ENCODE results near the gene SIRT3. TPM values are rescaled to one million over a fixed set of nuclear protein-coding genes. Genes with fewer than 3 reads are reported as not detected.
"Not testable (repeated sequence)": the region's sequence is repeated elsewhere in the genome, so short reads cannot be mapped to it uniquely, and the experiment has no call there.

Gene SIRT3
- total RNA-seq, 1 donor, result 10.4 TPM

DNA sequence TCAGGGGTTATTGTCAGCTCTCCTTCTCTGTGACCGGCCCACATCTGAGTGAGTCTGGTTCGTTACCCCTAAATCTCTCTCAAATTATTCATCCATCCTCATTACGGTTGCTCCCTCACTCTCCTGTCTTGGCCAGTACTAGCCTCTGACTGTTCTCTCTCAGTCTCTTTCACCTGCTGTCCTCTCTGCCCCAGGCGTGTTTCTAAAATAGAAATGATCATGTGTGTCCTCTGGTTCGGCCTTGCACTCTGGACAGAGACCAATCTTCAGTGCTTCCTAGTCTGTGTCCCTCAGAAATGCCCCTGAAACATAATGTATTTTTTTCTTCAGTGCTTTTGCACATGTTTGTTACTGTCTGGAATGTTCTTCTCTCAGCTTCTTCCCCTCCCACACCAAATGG lies 5.5 kb upstream of the SIRT3 start:
- DNase-seq (ENCODE audit: low read depth), result no peak
- TF ChIP-seq, protein P1, sequence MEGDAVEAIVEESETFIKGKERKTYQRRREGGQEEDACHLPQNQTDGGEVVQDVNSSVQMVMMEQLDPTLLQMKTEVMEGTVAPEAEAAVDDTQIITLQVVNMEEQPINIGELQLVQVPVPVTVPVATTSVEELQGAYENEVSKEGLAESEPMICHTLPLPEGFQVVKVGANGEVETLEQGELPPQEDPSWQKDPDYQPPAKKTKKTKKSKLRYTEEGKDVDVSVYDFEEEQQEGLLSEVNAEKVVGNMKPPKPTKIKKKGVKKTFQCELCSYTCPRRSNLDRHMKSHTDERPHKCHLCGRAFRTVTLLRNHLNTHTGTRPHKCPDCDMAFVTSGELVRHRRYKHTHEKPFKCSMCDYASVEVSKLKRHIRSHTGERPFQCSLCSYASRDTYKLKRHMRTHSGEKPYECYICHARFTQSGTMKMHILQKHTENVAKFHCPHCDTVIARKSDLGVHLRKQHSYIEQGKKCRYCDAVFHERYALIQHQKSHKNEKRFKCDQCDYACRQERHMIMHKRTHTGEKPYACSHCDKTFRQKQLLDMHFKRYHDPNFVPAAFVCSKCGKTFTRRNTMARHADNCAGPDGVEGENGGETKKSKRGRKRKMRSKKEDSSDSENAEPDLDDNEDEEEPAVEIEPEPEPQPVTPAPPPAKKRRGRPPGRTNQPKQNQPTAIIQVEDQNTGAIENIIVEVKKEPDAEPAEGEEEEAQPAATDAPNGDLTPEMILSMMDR (IDR thresholded peaks at IDR 0.05; ENCODE audit: insufficient read depth, low read depth, low read length), result no peak
- H3K4me3 ChIP-seq (ENCODE audit: low read depth, low read length), result no peak overlapping the region

GRCh38 chr11:240315-240714 lies 4.2 kb upstream of the SIRT3 start:
- TF ChIP-seq, protein P1 (IDR thresholded peaks at IDR 0.05; ENCODE audit: insufficient read depth, low read depth, low read length), result no peak
- no peak overlapping the region for H3K4me3 ChIP-seq (ENCODE audit: low read depth, low read length)
- no peak for DNase-seq (ENCODE audit: low read depth)

- not testable (repeated sequence) for DNase-seq (ENCODE audit: low read depth); H3K4me3 ChIP-seq (ENCODE audit: low read depth, low read length)
Measured at GRCh38 chr11:238346-238745, 2.2 kb upstream of the SIRT3 start.

GRCh38 chr11:236774-237767 lies 929 bp upstream of the SIRT3 start, which contains the start of gene PSMD13:
PSMD13 (plus strand) TSS chr11:236976; CDS start chr11:237050, 74 bp downstream.
- peak within 1 kb of the TSS; percentile 99 for H3K4me3 ChIP-seq (ENCODE audit: low read depth, low read length)
- DNase-seq (ENCODE audit: low read depth), result peak; percentile 80
- TF ChIP-seq, protein P1 (IDR thresholded peaks at IDR 0.05; ENCODE audit: insufficient read depth, low read depth, low read length), result no peak

DNA sequence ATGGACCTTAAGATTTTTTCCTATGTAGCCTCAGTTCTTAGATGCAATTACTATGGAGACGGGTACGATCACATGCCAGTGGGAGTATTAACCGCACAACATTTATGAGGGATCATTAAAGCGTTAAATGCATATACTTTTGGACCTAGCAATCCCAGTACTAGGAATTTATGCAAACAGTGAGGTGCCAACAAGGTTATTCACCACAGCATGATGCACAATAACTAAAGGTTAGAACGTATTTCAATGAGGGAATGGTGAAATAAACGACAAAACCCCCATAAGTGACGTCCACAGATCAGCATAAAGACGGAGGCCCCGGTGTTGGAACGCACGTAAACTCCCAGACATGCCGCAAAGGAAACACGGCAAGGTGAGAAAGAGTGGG lies 539 bp downstream of the SIRT3 start:
- H3K4me3 ChIP-seq (ENCODE audit: low read depth, low read length), result peak overlapping the region; percentile 99
- DNase-seq (ENCODE audit: low read depth), result peak; percentile 48

GRCh38 chr11:235180-235579 lies 962 bp downstream of the SIRT3 start:
- DNase-seq (ENCODE audit: low read depth), result no peak
- H3K4me3 ChIP-seq (ENCODE audit: low read depth, low read length), result peak overlapping the region; percentile 99
- TF ChIP-seq, protein P1 (IDR thresholded peaks at IDR 0.05; ENCODE audit: insufficient read depth, low read depth, low read length), result no peak

More for the DNA sequence above, 539 bp downstream of the SIRT3 start:
- TF ChIP-seq, protein P1 (IDR thresholded peaks at IDR 0.05; ENCODE audit: insufficient read depth, low read depth, low read length), result no peak

GRCh38 chr11:232783-233565 lies 3.2 kb downstream of the SIRT3 start:
- no peak overlapping the region for H3K4me3 ChIP-seq (ENCODE audit: low read depth, low read length)

More at GRCh38 chr11:232783-233565, 3.2 kb downstream of the SIRT3 start:
- TF ChIP-seq, protein P1 (IDR thresholded peaks at IDR 0.05; ENCODE audit: insufficient read depth, low read depth, low read length), result no peak
- DNase-seq (ENCODE audit: low read depth), result no peak
